ENCODE data around the gene C1QTNF5.

C1QTNF5 gene

GRCh38 chr11:119346605-119347004 is 5.9 kb upstream of the C1QTNF5 start, which contains the start of gene MFRP:
Gene MFRP (minus strand): TSS chr11:119346705. CDS start chr11:119346513, 192 bp downstream.
- H4K12ac ChIP-seq (ENCODE audit: low read depth, low read length) = no peak within 1 kb of the TSS
- no peaks in the 10 kb centered on the region for H3K79me1 ChIP-seq (ENCODE audit: low read length)
- H3K4ac ChIP-seq (ENCODE audit: low read depth, low read length) = no peak within 1 kb of the TSS
- H3K36me3 ChIP-seq (ENCODE audit: control insufficient read depth in 1 of 2, insufficient read depth in 2 of 2, low read length in 2 of 2) = no peaks in the 10 kb centered on the region
- no peak within 1 kb of the TSS for H2BK12ac ChIP-seq (ENCODE audit: low read length)
- H3K4me3 ChIP-seq (ENCODE audit: low read depth, low read length) = no peak within 1 kb of the TSS
- no peak within 1 kb of the TSS for H3K27ac ChIP-seq (ENCODE audit: low read depth, low read length)
- no peaks in the 10 kb centered on the region for H3K9me3 ChIP-seq (ENCODE audit: insufficient read depth, low read depth, low read length)
- H3K14ac ChIP-seq (ENCODE audit: low read length) = no peak within 1 kb of the TSS
- no peak within 1 kb of the TSS for H3K18ac ChIP-seq (ENCODE audit: low read length)
- H3K4me2 ChIP-seq (ENCODE audit: low read length) = no peak within 1 kb of the TSS
- no peak within 1 kb of the TSS for H2BK5ac ChIP-seq (ENCODE audit: low read depth, low read length, poor library complexity)
- no peaks in the 10 kb centered on the region for H3K79me2 ChIP-seq (ENCODE audit: control insufficient read depth, insufficient read depth, low read length, poor library complexity)
- H2BK120ac ChIP-seq (ENCODE audit: insufficient read depth, low read length, poor library complexity) = no peak within 1 kb of the TSS
- H4K8ac ChIP-seq (ENCODE audit: low read depth, low read length) = no peak within 1 kb of the TSS
- DNase-seq = no peak
- no peak within 1 kb of the TSS for H4K91ac ChIP-seq (ENCODE audit: low read depth, low read length)
- no CpG with 5 or more reads among the region's 6 CpGs for WGBS (ENCODE audit: extremely low coverage, insufficient coverage, insufficient read length)
- no peak within 1 kb of the TSS for H2AFZ ChIP-seq (ENCODE audit: insufficient read depth, low read length, poor library complexity)
- H2AK5ac ChIP-seq (ENCODE audit: low read length) = no peak within 1 kb of the TSS
- H3K4me1 ChIP-seq (ENCODE audit: control insufficient read depth in 1 of 2, insufficient read depth in 2 of 2, low read length in 2 of 2) = no peaks in the 10 kb centered on the region
- H3K23ac ChIP-seq (ENCODE audit: low read length) = no peak within 1 kb of the TSS
- H3K9ac ChIP-seq (ENCODE audit: low read length) = no peak within 1 kb of the TSS
- H3K27me3 ChIP-seq (ENCODE audit: insufficient read depth, low read length) = peaks cover 2% of the 10 kb centered on the region

- H2BK120ac ChIP-seq (ENCODE audit: insufficient read depth, low read length, poor library complexity) = no peak overlapping the region
- H3K79me1 ChIP-seq (ENCODE audit: low read length) = no peaks in the 10 kb centered on the region
- H3K4me2 ChIP-seq (ENCODE audit: low read length) = no peak overlapping the region
- no peak overlapping the region for H2BK12ac ChIP-seq (ENCODE audit: low read length)
- peaks cover 10% of the 10 kb centered on the region for H3K27me3 ChIP-seq (ENCODE audit: insufficient read depth, low read length)
- H2AK5ac ChIP-seq (ENCODE audit: low read length) = no peak overlapping the region
- DNase-seq = no peak
- H3K9me3 ChIP-seq (ENCODE audit: insufficient read depth, low read depth, low read length) = no peaks in the 10 kb centered on the region
- no peak overlapping the region for H3K4me3 ChIP-seq (ENCODE audit: low read depth, low read length)
- H3K9ac ChIP-seq (ENCODE audit: low read length) = no peak overlapping the region
- H4K91ac ChIP-seq (ENCODE audit: low read depth, low read length) = no peak overlapping the region
- no peak overlapping the region for H3K23ac ChIP-seq (ENCODE audit: low read length)
- no peak overlapping the region for H3K4ac ChIP-seq (ENCODE audit: low read depth, low read length)
- H3K36me3 ChIP-seq (ENCODE audit: control insufficient read depth in 1 of 2, insufficient read depth in 2 of 2, low read length in 2 of 2) = no peaks in the 10 kb centered on the region
- no peak overlapping the region for H2AFZ ChIP-seq (ENCODE audit: insufficient read depth, low read length, poor library complexity)
- H2BK5ac ChIP-seq (ENCODE audit: low read depth, low read length, poor library complexity) = no peak overlapping the region
- H3K79me2 ChIP-seq (ENCODE audit: control insufficient read depth, insufficient read depth, low read length, poor library complexity) = no peaks in the 10 kb centered on the region
- H3K14ac ChIP-seq (ENCODE audit: low read length) = no peak overlapping the region
- no peak overlapping the region for H4K8ac ChIP-seq (ENCODE audit: low read depth, low read length)
- WGBS (ENCODE audit: extremely low coverage, insufficient coverage, insufficient read length) = no CpG with 5 or more reads among the region's 12 CpGs
- no peak overlapping the region for H3K27ac ChIP-seq (ENCODE audit: low read depth, low read length)
- H3K4me1 ChIP-seq (ENCODE audit: control insufficient read depth in 1 of 2, insufficient read depth in 2 of 2, low read length in 2 of 2) = no peaks in the 10 kb centered on the region
- no peak overlapping the region for H4K12ac ChIP-seq (ENCODE audit: low read depth, low read length)
- no peak overlapping the region for H3K18ac ChIP-seq (ENCODE audit: low read length)
Measured at GRCh38 chr11:119345685-119346084, 5.0 kb upstream of the C1QTNF5 start.

GRCh38 chr11:119344291-119345010 is 3.8 kb upstream of the C1QTNF5 start:
- Histone ChIP-seq H3K23ac (ENCODE audit: low read length) (no peak overlapping the region), H2AK5ac (ENCODE audit: low read length) (no peak overlapping the region), H3K9me3 (ENCODE audit: insufficient read depth, low read depth, low read length) (peaks cover 1% of the 10 kb centered on the region), H3K4me2 (ENCODE audit: low read length) (no peak overlapping the region), H3K27me3 (ENCODE audit: insufficient read depth, low read length) (peaks cover 21% of the 10 kb centered on the region), H3K18ac (ENCODE audit: low read length) (no peak overlapping the region), H2BK12ac (ENCODE audit: low read length) (no peak overlapping the region), H4K12ac (ENCODE audit: low read depth, low read length) (no peak overlapping the region), H3K4me1 (ENCODE audit: control insufficient read depth in 1 of 2, insufficient read depth in 2 of 2, low read length in 2 of 2) (peaks cover 8 to 9% of the 10 kb centered on the region in 2 experiments), H2BK120ac (ENCODE audit: insufficient read depth, low read length, poor library complexity) (no peak overlapping the region), H3K79me2 (ENCODE audit: control insufficient read depth, insufficient read depth, low read length, poor library complexity) (peaks cover 2% of the 10 kb centered on the region), H4K91ac (ENCODE audit: low read depth, low read length) (no peak overlapping the region), H2BK5ac (ENCODE audit: low read depth, low read length, poor library complexity) (no peak overlapping the region), H3K9ac (ENCODE audit: low read length) (no peak overlapping the region), H4K8ac (ENCODE audit: low read depth, low read length) (no peak overlapping the region), H3K27ac (ENCODE audit: low read depth, low read length) (no peak overlapping the region), H3K79me1 (ENCODE audit: low read length) (peaks cover 3% of the 10 kb centered on the region), H3K36me3 (ENCODE audit: control insufficient read depth in 1 of 2, insufficient read depth in 2 of 2, low read length in 2 of 2) (no peaks in the 10 kb centered on the region), H2AFZ (ENCODE audit: insufficient read depth, low read length, poor library complexity) (no peak overlapping the region), H3K14ac (ENCODE audit: low read length) (no peak overlapping the region), H3K4ac (ENCODE audit: low read depth, low read length) (no peak overlapping the region), H3K4me3 (ENCODE audit: low read depth, low read length) (no peak overlapping the region)
- no peak for DNase-seq
- WGBS (ENCODE audit: extremely low coverage, insufficient coverage, insufficient read length) = no CpG with 5 or more reads among the region's 14 CpGs

- H4K91ac ChIP-seq (ENCODE audit: low read depth, low read length) = no peak overlapping the region
- no peak overlapping the region for H4K8ac ChIP-seq (ENCODE audit: low read depth, low read length)
- DNase-seq = no peak
- peaks cover 13 to 14% of the 10 kb centered on the region in 2 experiments for H3K4me1 ChIP-seq (ENCODE audit: control insufficient read depth in 1 of 2, insufficient read depth in 2 of 2, low read length in 2 of 2)
- no peak overlapping the region for H3K4ac ChIP-seq (ENCODE audit: low read depth, low read length)
- no peak overlapping the region for H2BK5ac ChIP-seq (ENCODE audit: low read depth, low read length, poor library complexity)
- no peak overlapping the region for H2BK120ac ChIP-seq (ENCODE audit: insufficient read depth, low read length, poor library complexity)
- no peak overlapping the region for H3K23ac ChIP-seq (ENCODE audit: low read length)
- no peak overlapping the region for H4K12ac ChIP-seq (ENCODE audit: low read depth, low read length)
- WGBS (ENCODE audit: extremely low coverage, insufficient coverage, insufficient read length) = no CpG with 5 or more reads among the region's 7 CpGs
- no peak overlapping the region for H3K4me2 ChIP-seq (ENCODE audit: low read length)
- no peak overlapping the region for H3K4me3 ChIP-seq (ENCODE audit: low read depth, low read length)
- no peak overlapping the region for H2AFZ ChIP-seq (ENCODE audit: insufficient read depth, low read length, poor library complexity)
- H2BK12ac ChIP-seq (ENCODE audit: low read length) = no peak overlapping the region
- H3K79me2 ChIP-seq (ENCODE audit: control insufficient read depth, insufficient read depth, low read length, poor library complexity) = peaks cover 2% of the 10 kb centered on the region
- peaks cover 3% of the 10 kb centered on the region for H3K79me1 ChIP-seq (ENCODE audit: low read length)
- no peak overlapping the region for H3K27ac ChIP-seq (ENCODE audit: low read depth, low read length)
- H2AK5ac ChIP-seq (ENCODE audit: low read length) = no peak overlapping the region
- H3K9ac ChIP-seq (ENCODE audit: low read length) = no peak overlapping the region
- no peak overlapping the region for H3K18ac ChIP-seq (ENCODE audit: low read length)
- peaks cover 2% of the 10 kb centered on the region for H3K9me3 ChIP-seq (ENCODE audit: insufficient read depth, low read depth, low read length)
- H3K36me3 ChIP-seq (ENCODE audit: control insufficient read depth in 1 of 2, insufficient read depth in 2 of 2, low read length in 2 of 2) = no peaks in the 10 kb centered on the region
- peaks cover 26% of the 10 kb centered on the region for H3K27me3 ChIP-seq (ENCODE audit: insufficient read depth, low read length)
- H3K14ac ChIP-seq (ENCODE audit: low read length) = no peak overlapping the region
Measured at GRCh38 chr11:119343726-119344125, 3.0 kb upstream of the C1QTNF5 start.
